Smooth muscle cell of the brain vasculature (primary cell): ENCODE measurements around the gene ZNF316.

ENCODE experiments used
- DNase-seq: peaks from one replicate; pipeline ENCODE4 v3.0.0-alpha.2; 2012; ENCODE audit warnings: low read depth, low spot score

The ZNF316 gene

DNA sequence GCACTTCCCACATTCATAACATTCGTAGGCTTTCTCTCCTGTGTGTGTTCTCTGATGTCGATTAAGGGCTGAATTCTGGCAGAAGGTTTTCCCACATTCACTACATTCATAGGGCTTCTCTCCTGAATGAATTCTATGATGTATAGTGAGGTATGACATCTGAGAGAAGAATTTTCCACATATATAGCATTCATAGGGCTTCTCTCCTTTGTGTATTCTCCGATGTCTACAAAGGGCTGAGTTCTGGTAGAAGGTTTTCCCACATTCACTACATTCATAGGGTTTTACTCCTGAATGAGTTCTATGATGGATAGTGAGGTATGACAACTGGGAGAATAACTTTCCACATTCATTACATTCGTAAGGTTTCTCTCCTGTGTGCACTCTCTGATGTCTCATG, 54.0 kb downstream of the ZNF316 start:
- no peak for DNase-seq

- DNase-seq: no peak
Observed at GRCh38 chr7:6691609-6692106, 54.5 kb downstream of the ZNF316 start.

DNA sequence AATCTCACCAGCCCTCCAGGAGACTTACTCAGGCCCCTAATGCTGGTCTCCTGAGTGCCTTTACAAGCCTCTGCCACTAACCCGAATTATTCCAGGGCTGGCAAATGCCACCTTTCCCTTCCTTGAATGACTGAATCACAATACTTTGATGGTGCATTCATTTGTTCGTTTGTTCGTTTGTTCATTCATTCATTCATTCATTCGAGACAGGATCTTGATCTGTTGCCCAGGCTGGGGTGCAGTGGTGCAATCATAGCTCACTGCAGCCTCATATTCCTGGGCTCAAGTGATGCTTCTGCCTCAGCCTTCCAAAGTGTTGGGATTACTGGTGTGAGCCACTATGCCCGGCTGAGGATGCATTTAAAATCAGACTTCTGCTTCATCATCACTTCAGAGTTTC, 63.7 kb downstream of the ZNF316 start:
- no peak for DNase-seq

DNA sequence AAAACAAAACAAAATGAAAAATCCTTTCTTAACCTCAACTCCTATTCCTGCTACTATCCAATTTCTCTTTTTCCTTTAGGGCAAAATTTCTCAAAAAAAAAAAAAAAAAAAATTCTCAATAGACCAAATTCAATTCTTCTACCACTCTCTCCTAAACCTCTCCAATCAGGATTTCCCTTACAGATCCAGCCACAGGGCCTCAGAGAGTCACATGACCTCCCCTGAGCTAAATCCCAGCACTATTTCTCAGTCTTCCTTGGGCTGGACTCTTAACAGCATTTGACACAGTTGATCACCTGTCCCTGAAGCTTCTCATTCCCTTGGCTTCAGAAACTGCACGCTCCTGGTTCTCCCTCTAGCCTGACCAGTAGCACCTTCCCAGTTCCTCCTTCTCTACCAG, 64.7 kb downstream of the ZNF316 start:
- no peak for DNase-seq
